Heart left ventricle (tissue), 16 donors: ENCODE data around the gene TLCD3B. TPM values are rescaled to one million over a fixed set of nuclear protein-coding genes. Genes with fewer than 3 reads are reported as not detected.

Experiments used
- ATAC-seq, 4 donors: fragments of 200-7000 bp; cut with Tn5 transposase; one replicate each; pipeline ENCODE4 v1.9.1; 2020 to 2022; ENCODE audit warnings: moderate library complexity in 4 of 4, mild to moderate bottlenecking in 3 of 4, moderate number of reproducible peaks in 1 of 4
- DNase-seq, 5 donors: peaks; one replicate each; pipeline ENCODE4 v3.0.0-alpha.2; 2020
- H3K27ac ChIP-seq, 12 donors: fragments of 200-600 bp; sonication (generic) in 4 of 12; one replicate each; pipeline versions ENCODE4 v1.5.0 to v1.8.0; 2016 to 2022; ENCODE audit warnings: mild to moderate bottlenecking in 2 of 12
- H3K27me3 ChIP-seq, 9 donors: fragments of 200-600 bp; sonication (generic) in 2 of 9; one replicate each; pipeline versions ENCODE4 v1.5.1 to v1.8.0; 2016 to 2022; ENCODE audit warnings: mild to moderate bottlenecking in 3 of 9
- H3K36me3 ChIP-seq, 9 donors: fragments of 200-600 bp; sonication (generic) in 2 of 9; one replicate each; pipeline versions ENCODE4 v1.5.0 to v1.8.0; 2018 to 2022; ENCODE audit warnings: mild to moderate bottlenecking in 2 of 9
- H3K4me1 ChIP-seq, 12 donors: fragments of 200-600 bp; sonication (generic) in 4 of 12; one replicate each; pipeline versions ENCODE4 v1.5.0 to v1.8.0; 2016 to 2022; ENCODE audit warnings: mild to moderate bottlenecking in 3 of 12
- H3K4me3 ChIP-seq, 12 donors: fragments of 200-600 bp; sonication (generic) in 4 of 12; one replicate each; pipeline versions ENCODE4 v1.5.0 to v1.8.0; 2017 to 2022; ENCODE audit warnings: mild to moderate bottlenecking in 9 of 12, moderate library complexity in 4 of 12
- H3K9me3 ChIP-seq, 12 donors: fragments of 200-600 bp; sonication (generic) in 4 of 12; one replicate each; pipeline versions ENCODE4 v1.5.0 to v1.8.0; 2016 to 2022; ENCODE audit warnings: mild to moderate bottlenecking in 1 of 12
- CTCF ChIP-seq, 12 donors: fragments of 200-600 bp; sonication (generic) in 4 of 12; IDR thresholded peaks; one replicate each; pipeline versions ENCODE4 v1.5.0 to v1.8.0; 2018 to 2022; ENCODE audit warnings: antibody characterized with exemption in 12 of 12, mild to moderate bottlenecking in 5 of 12
- POLR2A ChIP-seq, 2 donors: fragments of 450-650 bp; IDR thresholded peaks; one replicate each; pipeline ENCODE4 v1.6.1; 2017; ENCODE audit warnings: antibody characterized with exemption in 2 of 2, mild to moderate bottlenecking in 2 of 2, moderate library complexity in 2 of 2
- WGBS, 4 donors: extraction: QIAGEN DNeasy Blood & Tissue Kit in 2 of 4; methylation state at CpG; one replicate each; pipeline versions ENCODE4 v1.1.5 to v1.1.7; 2013 to 2018; 5-methylcytosine and 5-hydroxymethylcytosine counted together
- intact Hi-C, 10 donors: fragments of 100-400 bp; cut with DNase I; formaldehyde crosslinking; loops; one replicate each; pipeline versions ENCODE4 v1.11.1 to v1.14.2; 2022
- polyA plus RNA-seq, 2 donors: library from polyadenylated mRNA; stranded (reverse); fragments of 200-250 nt; gene quantifications; one replicate each; pipeline ENCODE4 v1.2.3, GENCODE V29; 2013
- total RNA-seq, 9 donors: library from RNA; depleted of rRNA in 2 of 9; stranded (reverse); fragments of >200 nt in 2 of 9; fragmentation: NEBNext Ultra II Directional in 3 of 9; extraction: Animal tissue kit (Norgen Biotek cat#: 25700) in 3 of 9; gene quantifications; one replicate each; pipeline versions ENCODE4 v1.1.0 to v1.2.4, GENCODE V29; 2016 to 2023
- donor health status: ischemic (EF 13 %, LVEDD 7.1; RV severe dilation, severe dysfunction).
- donor health status: healthy with polysubstance abuse.
- donor health status: DM: no; HTN: yes; CAD: no.
- donor health status: DM: no; HTN: no; CAD: no.
- donor health status: ischemic (EF 25% LVEDD 6.9; RV normal size, moderate dysfunction).
- donor health status: ischemic (EF 25% LVEDD 5.7; RV mildly dilated, moderate dysfunction).
- donor health status: healthy.
- donor health status: DM: yes; HTN: yes; CAD: no.
- donor health status: ischemic (EF 35%, LVEDD 5.7; RV mildly dilated, moderate dysfunction).
- donor health status: nonischemic (EF 11% LVEDD 7.7; RV severe dilation, severe dysfunction).
- donor health status: DM: yes; HTN: yes; CAD: no.
- donor health status: PGD.
- donor health status: ischemic (EF 29% LVEDD 5.4; RV normal size, mild dysfunction).
- donor health status: nonischemic (EF 23%, LVEDD 6.1; RV moderate dilation, normal function).

The TLCD3B gene
- total and polyA plus RNA-seq, 11 donors = not detected

- H3K27me3 ChIP-seq = peaks cover 23 to 77% (median 55%) of the 10 kb centered on the region in 9 donors
- H3K27ac ChIP-seq = no peak overlapping the region
- H3K36me3 ChIP-seq = no peaks in the 10 kb centered on the region
- peak in 3 of 4 donors; percentile 46 to 75 (median 51) for ATAC-seq
- WGBS, 4 donors = 11 to 15% (median 14%) methylated on average over 11 to 18 of the region's 18 CpGs
- H3K4me1 ChIP-seq = peaks cover 0 to 11% (median 0%) of the 10 kb centered on the region in 12 donors
- DNase-seq = peak in 1 of 5 donors; percentile 21
- no peaks in the 10 kb centered on the region for H3K9me3 ChIP-seq
- H3K4me3 ChIP-seq = no peak overlapping the region
- TF ChIP-seq POLR2A (IDR thresholded peaks at IDR 0.05) = no peak
- TF ChIP-seq CTCF (IDR thresholded peaks at IDR 0.05) = no peak
- intact Hi-C loops = loop anchor here in 3 of 10 donors (5.0 to 10.0 kb wide), 3 partner anchors 156 to 324 kb away; partner anchors contain the start of gene CDIPT (in 1 of the 3)
Measured at GRCh38 chr16:30028438-30029076, 2.5 kb downstream of the TLCD3B start.

GRCh38 chr16:30027588-30028437, 3.3 kb downstream of the TLCD3B start:
- peaks cover 15 to 69% (median 48%) of the 10 kb centered on the region in 9 donors for H3K27me3 ChIP-seq

GRCh38 chr16:30026449-30026848, 4.6 kb downstream of the TLCD3B start:
- Histone ChIP-seq H3K9me3 (no peaks in the 10 kb centered on the region), H3K36me3 (no peaks in the 10 kb centered on the region), H3K27ac (no peak overlapping the region), H3K4me3 (no peak overlapping the region), H3K4me1 (peaks cover 0 to 12% (median 4%) of the 10 kb centered on the region in 12 donors), H3K27me3 (peaks cover 7 to 56% (median 34%) of the 10 kb centered on the region in 9 donors)
- 81 to 89% (median 85%) methylated on average over 6 to 18 of the region's 18 CpGs for WGBS, 4 donors
- intact Hi-C loops = loop anchor here in 3 of 10 donors (5.0 to 10.0 kb wide), 3 partner anchors 154 to 322 kb away; partner anchors contain the start of gene CDIPT (in 1 of the 3)
- no peak for DNase-seq
- no peak for TF ChIP-seq CTCF (IDR thresholded peaks at IDR 0.05)
- TF ChIP-seq POLR2A (IDR thresholded peaks at IDR 0.05) = no peak
- no peak for ATAC-seq

More at GRCh38 chr16:30027588-30028437, 3.3 kb downstream of the TLCD3B start:
- intact Hi-C loops = loop anchor here in 3 of 10 donors (5.0 to 10.0 kb wide), 3 partner anchors 156 to 323 kb away; partner anchors contain the start of gene CDIPT (in 1 of the 3)
- ATAC-seq (no peak), DNase-seq (no peak)
- Histone ChIP-seq H3K4me3 (no peak overlapping the region), H3K4me1 (peaks cover 0 to 11% (median 0%) of the 10 kb centered on the region in 12 donors), H3K27ac (no peak overlapping the region), H3K36me3 (no peaks in the 10 kb centered on the region), H3K9me3 (no peaks in the 10 kb centered on the region)
- no peak for TF ChIP-seq CTCF (IDR thresholded peaks at IDR 0.05)
- no peak for TF ChIP-seq POLR2A (IDR thresholded peaks at IDR 0.05)
- 36 to 44% (median 39%) methylated on average over 12 to 13 of the region's 13 CpGs for WGBS, 4 donors
